BLaER1 (cell line): ENCODE results near the gene SFTPA1.
"Not testable (repeated sequence)": the region's sequence is repeated elsewhere in the genome, so short reads cannot be mapped to it uniquely, and the experiment has no call there.

Source experiments
- H3K27ac ChIP-seq: shearing (Covaris generic); formaldehyde crosslinking; 2 replicates; pipeline ENCODE4 v1.8.1; 2022
- H3K27me3 ChIP-seq: shearing (Covaris generic); formaldehyde crosslinking; 2 replicates; pipeline ENCODE4 v1.8.1; 2022
- H3K36me3 ChIP-seq: shearing (Covaris generic); formaldehyde crosslinking; 2 replicates; pipeline ENCODE4 v1.8.1; 2022
- H3K4me1 ChIP-seq: shearing (Covaris generic); formaldehyde crosslinking; 2 replicates; pipeline ENCODE4 v1.8.1; 2022
- H3K4me2 ChIP-seq: shearing (Covaris generic); formaldehyde crosslinking; 2 replicates; pipeline ENCODE4 v1.8.1; 2022
- H3K4me3 ChIP-seq: shearing (Covaris generic); formaldehyde crosslinking; 2 replicates; pipeline ENCODE4 v1.8.1; 2022
- H3K9ac ChIP-seq: shearing (Covaris generic); formaldehyde crosslinking; 2 replicates; pipeline ENCODE4 v1.8.1; 2022
- H3K9me3 ChIP-seq: shearing (Covaris generic); formaldehyde crosslinking; 2 replicates; pipeline ENCODE4 v1.8.1; 2022
- H4K20me1 ChIP-seq: shearing (Covaris generic); formaldehyde crosslinking; 2 replicates; pipeline ENCODE4 v1.8.1; 2022
- Cebpa-rat ChIP-seq: shearing (Covaris generic); IDR thresholded peaks from 2 replicates; pipeline ENCODE4 v1.8.1; 2022

The SFTPA1 gene

GRCh38 chr10:79610601-79611191 is at the start of gene SFTPA1:
Gene SFTPA1, plus strand, starts transcription at chr10:79610939. Its CDS starts 887 bp downstream, at chr10:79611826.
- H3K4me3 ChIP-seq = no peak within 1 kb of the TSS
- no peak within 1 kb of the TSS for H3K27ac ChIP-seq
- H3K9ac ChIP-seq = no peak within 1 kb of the TSS
- peak within 1 kb of the TSS; percentile 47 for H3K4me2 ChIP-seq
- no peak for TF ChIP-seq Cebpa-rat
- peaks cover 10% of the 10 kb centered on the region for H3K4me1 ChIP-seq
- H3K9me3 ChIP-seq = no peaks in the 10 kb centered on the region
- no peaks in the 10 kb centered on the region for H4K20me1 ChIP-seq
- no peaks in the 10 kb centered on the region for H3K36me3 ChIP-seq
- H3K27me3 ChIP-seq = no peaks in the 10 kb centered on the region

DNA sequence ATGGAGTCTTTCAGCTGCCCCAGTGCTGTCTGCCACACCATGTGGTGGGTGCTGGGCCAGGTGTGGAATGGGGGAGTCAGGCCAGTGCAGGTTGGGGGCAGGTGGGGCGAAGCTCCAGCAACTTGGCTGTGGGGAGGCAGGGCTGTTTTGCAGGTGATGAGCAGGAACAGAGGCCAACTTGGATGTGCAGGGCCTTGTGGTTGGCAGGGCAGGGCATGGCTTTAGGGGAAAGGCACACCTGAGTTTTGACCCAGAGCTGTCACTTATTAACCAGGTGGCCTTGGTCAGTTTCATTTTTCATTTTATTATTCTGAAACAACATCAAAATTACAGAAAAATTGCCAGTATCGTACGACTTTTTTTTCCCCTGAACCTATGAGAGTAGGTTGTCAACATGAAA is 49.5 kb upstream of the SFTPA1 start:
- Histone ChIP-seq H3K27me3 (no peaks in the 10 kb centered on the region), H3K36me3 (no peaks in the 10 kb centered on the region), H3K9me3 (no peaks in the 10 kb centered on the region), H3K4me3 (no peak overlapping the region), H3K4me1 (peaks cover 9% of the 10 kb centered on the region; the same call in 1 of the 2 replicates), H3K27ac (no peak overlapping the region), H3K4me2 (no peak overlapping the region), H4K20me1 (no peaks in the 10 kb centered on the region), H3K9ac (no peak overlapping the region)
- no peak for TF ChIP-seq Cebpa-rat

GRCh38 chr10:79562135-79562756 is 48.5 kb upstream of the SFTPA1 start:
- Histone ChIP-seq H3K9ac (no peak overlapping the region), H3K4me2 (peak overlapping the region; percentile 27; the same call in 1 of the 2 replicates), H3K9me3 (no peaks in the 10 kb centered on the region), H4K20me1 (no peaks in the 10 kb centered on the region), H3K36me3 (no peaks in the 10 kb centered on the region), H3K4me3 (no peak overlapping the region), H3K4me1 (peaks cover 9% of the 10 kb centered on the region; the same call in 1 of the 2 replicates), H3K27me3 (no peaks in the 10 kb centered on the region), H3K27ac (no peak overlapping the region)
- no peak for TF ChIP-seq Cebpa-rat

GRCh38 chr10:79563426-79563825 is 47.3 kb upstream of the SFTPA1 start:
- Histone ChIP-seq H3K27me3 (no peaks in the 10 kb centered on the region), H3K4me2 (peak overlapping the region; percentile 27; the same call in 1 of the 2 replicates), H3K36me3 (no peaks in the 10 kb centered on the region), H3K9ac (no peak overlapping the region), H4K20me1 (no peaks in the 10 kb centered on the region), H3K4me3 (no peak overlapping the region), H3K4me1 (peaks cover 9% of the 10 kb centered on the region; the same call in 1 of the 2 replicates), H3K9me3 (no peaks in the 10 kb centered on the region), H3K27ac (no peak overlapping the region)
- no peak for TF ChIP-seq Cebpa-rat

DNA sequence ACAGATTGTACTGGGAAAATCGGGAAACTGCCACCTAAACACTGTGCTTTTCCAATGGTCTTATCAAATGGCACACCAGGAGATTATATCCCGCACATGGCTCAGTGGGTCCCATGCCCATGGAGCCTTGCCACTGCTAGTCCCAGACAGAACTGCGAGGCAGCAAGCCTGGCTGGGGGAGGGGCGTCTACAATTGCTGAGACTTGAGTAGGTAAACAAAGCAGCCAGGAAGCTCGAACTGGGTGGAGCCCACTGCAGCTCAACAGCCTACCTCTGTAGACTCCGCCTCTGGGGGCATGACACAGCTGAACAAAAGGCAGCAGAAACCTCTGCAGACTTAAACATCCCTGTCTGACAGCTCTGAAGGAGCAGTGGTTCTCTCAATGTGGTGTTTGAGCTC is 40.1 kb upstream of the SFTPA1 start:
- H3K9ac ChIP-seq, H3K36me3 ChIP-seq, H3K4me3 ChIP-seq, H3K27me3 ChIP-seq, H4K20me1 ChIP-seq, H3K27ac ChIP-seq: not testable (repeated sequence)
- Histone ChIP-seq H3K9me3 (peaks cover 22% of the 10 kb centered on the region), H3K4me2 (peak overlapping the region; percentile 11), H3K4me1 (peaks cover 14% of the 10 kb centered on the region)

GRCh38 chr10:79579361-79579760 is 31.4 kb upstream of the SFTPA1 start:
- no peak overlapping the region for H3K4me3 ChIP-seq
- H3K4me1 ChIP-seq = no peaks in the 10 kb centered on the region
- H3K9me3 ChIP-seq = peaks cover 8% of the 10 kb centered on the region
- H3K36me3 ChIP-seq = no peaks in the 10 kb centered on the region
- H4K20me1 ChIP-seq = no peaks in the 10 kb centered on the region
- no peak overlapping the region for H3K27ac ChIP-seq
- no peak for TF ChIP-seq Cebpa-rat
- no peaks in the 10 kb centered on the region for H3K27me3 ChIP-seq
- no peak overlapping the region for H3K4me2 ChIP-seq
- H3K9ac ChIP-seq = no peak overlapping the region

DNA sequence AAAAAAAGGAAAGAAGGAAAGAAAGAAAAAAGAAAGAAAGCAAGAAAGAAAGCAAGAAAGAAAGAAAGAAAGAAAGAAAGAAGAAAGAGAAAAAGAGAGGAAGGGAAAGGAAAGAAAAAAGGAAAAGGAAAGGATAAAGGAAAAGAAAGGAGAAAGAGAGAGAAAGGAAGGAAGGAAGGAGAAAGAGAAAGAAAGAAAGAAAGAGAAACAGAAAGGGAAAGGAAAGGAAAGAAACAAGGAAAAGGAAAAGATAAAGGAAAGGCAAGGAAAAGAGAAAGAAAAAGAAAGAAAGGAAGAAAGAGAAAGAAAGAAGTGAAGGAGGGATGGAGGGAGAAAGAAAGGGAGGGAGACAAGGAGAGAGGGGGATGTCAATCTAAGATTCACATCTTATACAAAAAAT is 29.7 kb upstream of the SFTPA1 start:
- no peaks in the 10 kb centered on the region for H3K27me3 ChIP-seq
- no peaks in the 10 kb centered on the region for H3K36me3 ChIP-seq
- 0 out of 2 replicates have a peak, but pooled peaks cover 4% of the 10 kb centered on the region for H3K9me3 ChIP-seq
- no peak overlapping the region for H3K4me3 ChIP-seq
- H4K20me1 ChIP-seq = no peaks in the 10 kb centered on the region
- no peak overlapping the region for H3K27ac ChIP-seq
- no peak for TF ChIP-seq Cebpa-rat
- H3K4me2 ChIP-seq = no peak overlapping the region
- no peaks in the 10 kb centered on the region for H3K4me1 ChIP-seq
- H3K9ac ChIP-seq = no peak overlapping the region

DNA sequence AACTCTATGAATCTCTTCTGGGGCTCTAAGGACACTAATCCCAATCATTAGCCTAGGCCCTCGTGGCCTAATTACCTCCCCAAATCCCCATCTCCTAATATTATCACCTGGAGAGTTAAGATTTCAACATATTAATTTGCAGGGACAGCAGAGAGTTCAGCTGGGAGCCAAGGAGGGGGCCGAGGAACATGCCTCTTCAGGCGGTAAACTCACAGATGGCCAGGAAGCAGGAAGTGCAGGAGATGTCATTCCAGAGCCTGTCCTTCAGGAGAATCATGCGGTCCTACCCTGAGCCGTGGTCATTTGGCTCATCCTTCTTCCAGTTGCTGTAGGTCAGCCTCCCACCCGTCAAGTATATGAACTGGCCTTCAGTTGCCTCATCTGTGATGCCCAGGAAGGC is 28.6 kb upstream of the SFTPA1 start:
- Histone ChIP-seq H3K27ac (no peak overlapping the region), H3K27me3 (no peaks in the 10 kb centered on the region), H3K4me3 (no peak overlapping the region), H3K36me3 (no peaks in the 10 kb centered on the region), H4K20me1 (no peaks in the 10 kb centered on the region), H3K4me1 (no peaks in the 10 kb centered on the region), H3K4me2 (no peak overlapping the region), H3K9ac (no peak overlapping the region), H3K9me3 (0 out of 2 replicates have a peak, but pooled peaks cover 4% of the 10 kb centered on the region)
- no peak for TF ChIP-seq Cebpa-rat

DNA sequence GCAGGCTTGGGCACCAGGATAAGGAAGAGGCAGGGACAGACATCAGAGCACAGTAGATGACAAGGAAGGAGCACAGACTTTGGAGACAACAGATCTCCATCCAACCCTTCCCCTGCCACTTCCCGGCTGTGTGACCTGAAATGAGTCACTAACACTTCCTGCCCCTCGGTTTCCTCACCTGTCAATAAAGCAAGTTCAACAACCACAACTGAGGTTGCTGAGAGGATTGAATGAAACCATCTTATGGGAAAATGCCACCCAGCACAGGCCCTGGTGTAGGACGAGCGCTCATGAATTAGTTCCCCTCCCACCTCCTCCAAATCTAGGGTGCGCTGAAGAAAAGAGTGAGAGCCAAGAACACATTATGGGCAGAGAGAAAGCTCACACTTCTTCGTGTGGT is 27.8 kb upstream of the SFTPA1 start:
- not testable (repeated sequence) for H3K4me3 ChIP-seq, H3K9me3 ChIP-seq, H3K36me3 ChIP-seq, H3K27me3 ChIP-seq, H3K27ac ChIP-seq, H4K20me1 ChIP-seq, H3K9ac ChIP-seq, H3K4me2 ChIP-seq, H3K4me1 ChIP-seq

GRCh38 chr10:79583488-79584024 is 27.2 kb upstream of the SFTPA1 start:
- Histone ChIP-seq H3K27me3 (no peaks in the 10 kb centered on the region), H3K36me3 (no peaks in the 10 kb centered on the region), H3K9me3 (0 out of 2 replicates have a peak, but pooled peaks cover 4% of the 10 kb centered on the region), H3K27ac (no peak overlapping the region), H3K4me1 (no peaks in the 10 kb centered on the region), H4K20me1 (no peaks in the 10 kb centered on the region), H3K9ac (no peak overlapping the region), H3K4me3 (no peak overlapping the region), H3K4me2 (no peak overlapping the region)
- TF ChIP-seq Cebpa-rat = no peak
